Bronchial epithelial cell (primary cell): Measurements from ENCODE around the gene SLC9A4. TPM values are rescaled to one million over a fixed set of nuclear protein-coding genes. Genes with fewer than 3 reads are reported as not detected.

Source experiments
- DNase-seq: peaks from one replicate; pipeline ENCODE4 v3.0.0-alpha.2; 2010; ENCODE audit warnings: low read depth
- FAIRE-seq: peaks from 2 replicates; lab custom pipeline; 2011; peaks lifted over from hg19 to GRCh38; lab: Jason Lieb, UNC
- H3K27me3 ChIP-seq: 2 replicates; pipeline ENCODE4 v1.5.1; 2011; ENCODE audit warnings: low read length; ENCODE audit not compliant: control insufficient read depth, insufficient read depth
- H3K36me3 ChIP-seq: 2 replicates; pipeline ENCODE4 v1.5.1; 2011; ENCODE audit warnings: low read length; ENCODE audit not compliant: control insufficient read depth, insufficient read depth
- H3K4me3 ChIP-seq: 2 replicates; pipeline ENCODE4 v1.5.1; 2011; ENCODE audit warnings: mild to moderate bottlenecking, low read depth, low read length, control low read depth
- CTCF ChIP-seq: IDR thresholded peaks from 2 replicates; pipeline ENCODE4 v1.5.1; 2011; ENCODE audit warnings: mild to moderate bottlenecking, moderate library complexity, low read length, control low read depth, inconsistent platforms; ENCODE audit not compliant: insufficient read depth, severe bottlenecking
- total RNA-seq: library from RNA; depleted of rRNA; stranded (reverse); fragments of >200 nt; gene quantifications from 2 replicates; pipeline ENCODE4 v1.2.1, GENCODE V29; 2014

Gene SLC9A4
- total RNA-seq, 1 donor from 2014 or later = under 0.01 TPM

GRCh38 chr2:102540882-102541281 lies 67.9 kb downstream of the SLC9A4 start:
- peak; percentile 38 for DNase-seq
- H3K27me3 ChIP-seq = no peaks in the 10 kb centered on the region

DNA sequence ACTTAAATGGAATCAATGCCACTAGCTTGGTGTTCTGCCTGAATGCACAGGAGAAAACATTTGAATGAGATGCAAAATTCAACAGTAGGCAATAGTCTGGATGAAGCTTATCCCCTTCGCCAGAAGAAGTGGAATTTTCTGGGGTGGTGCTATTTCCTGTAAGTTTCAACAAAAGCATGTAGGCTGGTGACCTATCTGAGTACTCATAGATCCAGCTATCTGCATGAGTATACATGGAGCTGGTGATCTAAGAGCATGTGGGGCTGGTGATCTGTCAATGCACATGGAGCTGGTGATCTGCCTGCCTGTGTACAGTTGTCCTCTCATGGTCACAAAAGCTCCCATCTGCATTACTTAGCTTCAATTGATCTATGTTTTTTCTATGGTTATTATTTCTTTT lies 71.2 kb downstream of the SLC9A4 start:
- Histone ChIP-seq H3K4me3 (no peak overlapping the region), H3K36me3 (no peaks in the 10 kb centered on the region), H3K27me3 (no peaks in the 10 kb centered on the region)
- peak; percentile 81 for FAIRE-seq
- no peak for TF ChIP-seq CTCF
- no peak for DNase-seq

More at GRCh38 chr2:102540882-102541281, 67.9 kb downstream of the SLC9A4 start:
- Histone ChIP-seq H3K4me3 (no peak overlapping the region), H3K36me3 (no peaks in the 10 kb centered on the region)
- peak; percentile 87 for FAIRE-seq
- no peak for TF ChIP-seq CTCF

- no peaks in the 10 kb centered on the region for H3K36me3 ChIP-seq
- TF ChIP-seq CTCF = no peak
- H3K4me3 ChIP-seq = no peak overlapping the region
- peak; percentile 42 for DNase-seq
- FAIRE-seq = peak; percentile 43
- H3K27me3 ChIP-seq = no peaks in the 10 kb centered on the region
Measured at GRCh38 chr2:102547462-102547861, 74.4 kb downstream of the SLC9A4 start.

DNA sequence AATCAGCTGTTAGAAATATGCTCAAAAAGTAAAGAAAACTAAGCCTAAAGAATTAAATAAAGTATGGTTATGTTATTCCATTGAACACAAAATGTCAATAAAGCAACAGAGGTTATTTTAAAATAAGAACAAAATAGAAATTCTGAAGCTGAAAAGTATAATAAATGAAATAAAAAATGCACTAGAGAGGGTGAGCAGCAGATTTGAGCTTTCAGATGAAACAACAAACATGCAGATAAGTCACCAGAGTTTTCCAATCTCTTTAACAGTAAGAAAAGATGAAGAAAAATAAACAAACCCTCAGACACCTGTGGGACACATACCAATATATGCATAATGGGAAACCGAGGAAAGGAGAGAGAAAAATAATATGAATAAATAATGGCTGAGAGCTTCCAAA lies 76.0 kb downstream of the SLC9A4 start:
- no peak for DNase-seq
- FAIRE-seq = no peak
- TF ChIP-seq CTCF = no peak
- H3K27me3 ChIP-seq = no peaks in the 10 kb centered on the region
- no peak overlapping the region for H3K4me3 ChIP-seq
- H3K36me3 ChIP-seq = no peaks in the 10 kb centered on the region

- TF ChIP-seq CTCF = no peak
- Histone ChIP-seq H3K4me3 (no peak overlapping the region), H3K27me3 (no peaks in the 10 kb centered on the region), H3K36me3 (no peaks in the 10 kb centered on the region)
- DNase-seq (no peak), FAIRE-seq (no peak)
Measured at GRCh38 chr2:102550151-102550550, 77.1 kb downstream of the SLC9A4 start.
